HG03432 (cell line): Measurements from ENCODE around the gene SSPN.

Experiments used
- ATAC-seq: cut with Tn5 transposase; IDR thresholded peaks from one replicate; pipeline ENCODE4 v1.9.1; 2021; ENCODE audit warnings: mild to moderate bottlenecking, moderate library complexity; ENCODE audit not compliant: unreplicated experiment

The SSPN gene

DNA sequence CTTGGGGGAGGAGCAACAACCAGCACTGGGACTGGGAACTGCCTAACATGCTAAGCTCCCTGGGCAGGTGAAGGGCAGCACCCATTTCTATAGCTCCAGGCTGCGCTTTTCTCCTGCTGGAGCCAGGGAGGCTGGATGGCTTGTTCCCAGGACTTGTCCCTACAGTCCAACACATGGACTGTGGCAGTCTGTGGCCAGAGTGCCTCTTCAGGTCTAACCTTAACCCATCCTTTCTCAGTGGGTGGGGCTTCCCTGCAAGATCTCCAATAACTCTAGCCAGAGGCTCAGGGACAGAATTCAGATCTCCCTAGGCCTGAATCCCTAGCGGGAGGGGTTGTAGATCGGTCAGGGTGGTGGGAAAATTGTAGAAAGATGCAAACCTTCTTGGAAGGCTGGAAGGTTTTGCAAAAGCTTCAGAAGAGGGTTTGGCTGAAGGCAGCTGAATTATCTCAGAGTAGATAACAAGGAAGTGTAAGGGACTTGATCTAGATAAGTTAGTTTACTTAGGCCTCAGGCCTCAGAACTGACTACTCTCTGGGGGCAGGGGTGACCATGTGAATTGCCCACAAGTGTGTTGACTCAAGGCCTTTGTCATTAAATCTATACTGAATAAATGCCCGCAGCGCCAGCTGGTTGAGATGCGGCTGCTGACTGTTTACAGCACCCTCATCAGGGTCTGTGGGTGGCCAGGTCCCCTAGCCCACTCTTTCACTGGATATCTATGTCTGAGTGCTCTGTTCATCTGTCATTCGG lies 60.7 kb downstream of the SSPN start:
- no peak for ATAC-seq

DNA sequence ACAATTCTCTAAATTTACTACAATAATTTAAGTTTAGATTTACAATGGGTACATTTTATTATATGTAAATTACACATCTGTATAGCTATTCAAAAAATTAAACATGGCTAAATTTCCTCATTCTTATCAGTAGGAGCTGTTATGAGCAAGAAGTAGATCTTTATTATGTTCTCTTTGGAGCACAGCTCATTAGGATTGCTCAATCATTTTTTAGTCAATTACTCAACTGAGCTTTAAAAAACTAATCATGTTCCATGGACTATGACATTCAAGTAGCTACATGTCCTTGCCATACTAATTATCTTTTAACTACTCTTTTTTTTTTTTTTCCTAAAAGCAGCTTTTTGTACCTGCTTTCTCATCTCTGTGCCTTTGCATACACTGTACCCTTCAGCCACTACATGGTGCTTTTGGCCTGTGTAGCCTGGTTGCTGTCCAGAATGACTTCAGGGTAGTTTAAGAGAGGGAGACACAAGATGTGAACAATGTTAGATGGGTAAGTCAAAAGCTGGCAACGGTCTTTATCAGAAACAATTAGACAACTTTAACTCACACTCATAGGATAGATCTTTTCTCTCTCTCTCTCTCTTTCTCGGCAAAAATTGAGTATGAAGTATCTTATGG lies 69.0 kb downstream of the SSPN start:
- no peak for ATAC-seq

DNA sequence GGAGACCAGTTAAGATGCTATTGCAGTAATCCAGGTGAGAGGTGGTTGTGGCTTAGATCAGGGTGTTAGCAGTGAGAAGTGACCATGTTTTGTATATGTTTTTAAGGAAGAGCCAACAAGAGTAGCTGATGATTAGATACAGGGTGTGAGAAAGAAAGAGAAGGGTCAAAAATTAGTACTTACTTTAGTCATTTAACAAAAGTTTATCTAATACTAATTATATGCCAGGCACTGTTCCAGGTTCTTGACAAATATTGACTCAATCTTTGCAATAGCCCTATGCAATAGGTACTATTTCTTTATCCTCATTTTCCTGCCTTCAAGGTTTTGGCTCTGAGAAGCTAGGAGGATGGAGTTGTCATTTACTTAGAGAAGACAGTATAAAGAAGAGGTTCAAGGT lies 70.2 kb downstream of the SSPN start:
- no peak for ATAC-seq

DNA sequence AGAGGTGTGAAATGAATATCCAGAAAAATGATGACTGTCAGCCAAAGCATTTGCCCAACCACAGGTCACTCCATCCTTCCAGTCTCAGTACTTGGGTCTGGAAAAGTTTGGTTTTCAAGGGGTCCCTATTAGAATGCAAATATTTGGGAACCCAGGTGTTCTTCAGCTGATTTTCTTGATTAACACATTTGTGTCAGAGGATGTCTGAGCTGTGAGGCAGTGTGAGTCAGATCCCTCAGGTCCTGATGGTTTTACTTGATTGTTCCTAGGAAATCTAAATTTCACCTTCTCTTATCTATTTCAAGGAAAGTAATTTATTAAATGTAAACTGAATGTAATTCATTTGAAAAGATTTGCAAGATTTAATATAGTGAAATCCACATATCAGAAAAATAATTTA lies 71.5 kb downstream of the SSPN start:
- no peak for ATAC-seq

DNA sequence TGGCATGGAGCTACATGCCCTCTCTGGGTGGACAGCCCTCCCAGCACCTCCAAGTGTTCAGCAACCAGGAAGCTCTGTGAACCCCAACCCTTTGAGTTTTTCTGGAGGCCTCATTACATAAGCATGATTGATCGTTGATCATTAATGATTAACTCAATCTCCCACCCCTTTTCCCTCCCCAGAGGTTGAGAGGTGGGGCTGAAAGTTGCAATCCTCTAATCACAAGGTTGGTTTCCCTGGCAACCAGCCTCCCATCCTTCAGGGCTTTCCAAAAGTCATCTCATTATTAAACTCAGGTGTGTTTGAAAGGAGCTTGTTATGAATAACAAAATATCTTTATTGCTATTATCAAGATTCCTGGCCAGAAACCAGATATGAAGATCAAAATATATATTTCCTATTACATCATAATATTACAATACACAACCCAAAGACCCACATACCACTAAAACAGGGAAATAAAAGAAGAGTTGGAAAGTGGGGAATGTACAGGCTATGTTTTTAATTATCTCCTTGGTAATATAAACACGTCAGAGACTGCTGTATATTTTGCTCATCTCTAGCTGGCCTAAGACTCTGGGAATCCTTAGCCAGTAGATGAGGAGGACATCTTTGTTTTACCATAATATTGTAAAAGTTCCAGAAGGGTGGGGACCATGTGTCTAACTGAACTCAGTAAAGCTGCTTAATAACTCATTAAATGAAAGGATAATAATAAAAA lies 73.6 kb downstream of the SSPN start:
- ATAC-seq = no peak

DNA sequence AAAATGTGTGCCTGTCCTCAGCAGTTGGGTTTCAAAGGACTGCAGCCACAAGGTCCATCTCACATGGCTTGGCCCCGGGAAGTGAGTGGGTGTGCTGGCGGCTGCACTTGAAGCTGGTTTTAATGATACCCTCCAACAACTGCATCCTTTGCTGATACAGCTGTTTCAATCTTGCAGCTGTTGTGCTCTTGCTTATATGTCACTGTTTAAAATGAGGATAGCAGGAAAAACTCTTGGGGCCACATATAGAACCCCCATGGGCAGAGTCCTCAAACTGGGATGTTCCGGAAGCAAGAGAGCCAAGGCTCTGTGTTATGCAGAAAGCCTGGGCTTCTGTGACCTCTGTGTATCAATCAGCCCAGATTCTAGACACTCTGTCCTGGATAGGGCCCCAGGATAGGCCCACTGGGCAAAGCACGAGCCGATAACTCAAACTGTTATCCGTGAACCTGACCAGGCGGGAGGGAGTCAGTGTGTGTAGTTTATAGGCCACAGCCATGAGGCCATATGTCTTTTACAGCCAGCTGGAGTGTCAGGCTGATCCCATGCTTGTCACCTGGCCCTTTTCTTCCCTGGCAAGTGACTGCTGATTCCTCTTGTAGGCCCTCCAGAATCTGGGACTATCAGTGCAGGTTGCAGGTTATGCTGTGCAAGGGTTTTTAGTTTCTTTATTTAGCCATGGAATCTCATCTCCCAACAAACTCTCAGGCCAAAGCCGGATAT lies 74.3 kb downstream of the SSPN start:
- ATAC-seq = no peak

DNA sequence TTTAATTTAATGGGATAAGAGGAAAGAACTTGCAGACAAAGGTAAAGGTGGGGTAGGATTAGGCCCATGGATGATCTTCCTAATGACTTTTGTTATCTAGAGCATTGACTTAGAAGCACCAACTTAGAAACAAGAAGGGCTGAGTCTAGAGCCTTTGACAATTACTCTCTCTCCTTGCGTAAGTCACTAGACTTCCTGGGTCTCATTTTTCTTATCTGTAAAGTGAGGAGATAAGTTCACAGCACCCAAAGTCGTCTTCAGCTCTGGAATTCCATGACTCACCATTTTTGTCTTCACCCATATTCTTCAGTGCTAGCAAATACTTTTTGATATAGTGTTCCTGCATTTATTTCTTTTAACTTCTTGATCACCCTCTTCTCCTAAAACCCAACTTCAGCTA lies 75.7 kb downstream of the SSPN start:
- ATAC-seq = no peak

DNA sequence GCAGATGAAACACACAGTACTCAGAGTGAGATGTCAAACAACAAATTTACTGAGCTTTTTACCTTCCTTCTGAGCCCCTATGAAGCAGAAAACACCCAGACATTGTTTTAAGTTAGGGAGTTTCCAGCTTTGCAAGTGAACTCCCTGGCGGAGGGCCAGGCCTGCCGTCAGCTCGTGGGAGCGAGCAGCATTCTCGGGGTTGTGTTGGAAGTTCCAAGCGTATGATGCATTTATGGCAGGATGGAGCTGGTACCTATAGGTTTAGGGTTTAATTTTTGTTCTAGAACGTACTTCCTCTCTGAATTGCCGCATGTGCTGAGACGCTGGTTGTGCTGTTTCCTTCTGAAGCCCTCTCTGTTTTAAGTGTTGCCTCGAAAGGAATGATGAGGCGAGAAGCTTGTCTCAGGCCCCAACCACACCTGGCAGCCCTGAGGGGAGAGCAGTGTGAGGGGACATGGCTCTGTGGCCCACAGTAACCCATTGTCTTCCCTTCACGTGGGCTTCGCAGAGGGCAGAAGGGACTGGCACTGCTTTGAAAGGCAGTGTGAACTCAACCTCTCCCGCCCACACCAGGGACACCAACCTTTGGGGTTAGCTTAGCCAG lies 76.6 kb downstream of the SSPN start:
- ATAC-seq = no peak

DNA sequence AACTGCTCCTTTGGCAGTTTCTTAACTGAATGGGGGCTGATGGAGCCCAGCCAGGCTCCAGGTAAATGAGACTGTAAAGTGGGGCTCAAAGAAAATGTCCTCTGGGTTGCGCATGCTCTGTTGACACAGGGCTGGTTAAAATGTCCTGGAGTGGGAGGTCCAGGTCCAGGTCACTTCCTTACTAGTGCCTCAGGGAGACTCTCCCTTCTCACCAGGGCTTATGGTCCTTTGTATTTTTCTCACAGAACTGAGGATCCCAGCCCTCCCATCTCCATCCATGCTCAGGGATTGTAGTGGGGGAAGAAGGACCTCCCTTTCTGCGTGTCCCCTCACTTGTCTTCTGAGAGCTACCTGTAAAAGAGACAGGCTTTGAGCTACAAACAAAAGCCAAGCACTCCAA lies 77.5 kb downstream of the SSPN start:
- ATAC-seq = no peak

DNA sequence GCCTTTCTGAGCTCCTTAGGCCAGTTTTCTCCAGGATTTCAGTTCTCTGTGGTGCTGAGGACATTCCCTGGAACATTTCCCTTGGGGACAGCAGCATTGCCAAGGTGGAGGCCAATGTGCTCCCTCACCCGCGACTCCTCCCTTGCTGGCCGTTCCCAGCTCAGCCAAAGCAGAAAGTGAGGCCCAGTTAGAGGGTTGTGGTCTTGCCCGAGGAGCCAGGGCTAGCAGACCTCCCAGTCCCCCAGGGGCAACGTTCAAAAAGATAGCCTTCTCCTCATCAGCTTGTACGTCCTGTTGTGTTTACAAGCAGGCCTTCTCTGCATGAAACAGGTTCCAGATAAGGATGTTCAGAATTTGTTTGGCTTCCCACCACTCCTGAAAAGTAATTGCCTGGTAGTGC lies 78.4 kb downstream of the SSPN start:
- ATAC-seq = no peak

DNA sequence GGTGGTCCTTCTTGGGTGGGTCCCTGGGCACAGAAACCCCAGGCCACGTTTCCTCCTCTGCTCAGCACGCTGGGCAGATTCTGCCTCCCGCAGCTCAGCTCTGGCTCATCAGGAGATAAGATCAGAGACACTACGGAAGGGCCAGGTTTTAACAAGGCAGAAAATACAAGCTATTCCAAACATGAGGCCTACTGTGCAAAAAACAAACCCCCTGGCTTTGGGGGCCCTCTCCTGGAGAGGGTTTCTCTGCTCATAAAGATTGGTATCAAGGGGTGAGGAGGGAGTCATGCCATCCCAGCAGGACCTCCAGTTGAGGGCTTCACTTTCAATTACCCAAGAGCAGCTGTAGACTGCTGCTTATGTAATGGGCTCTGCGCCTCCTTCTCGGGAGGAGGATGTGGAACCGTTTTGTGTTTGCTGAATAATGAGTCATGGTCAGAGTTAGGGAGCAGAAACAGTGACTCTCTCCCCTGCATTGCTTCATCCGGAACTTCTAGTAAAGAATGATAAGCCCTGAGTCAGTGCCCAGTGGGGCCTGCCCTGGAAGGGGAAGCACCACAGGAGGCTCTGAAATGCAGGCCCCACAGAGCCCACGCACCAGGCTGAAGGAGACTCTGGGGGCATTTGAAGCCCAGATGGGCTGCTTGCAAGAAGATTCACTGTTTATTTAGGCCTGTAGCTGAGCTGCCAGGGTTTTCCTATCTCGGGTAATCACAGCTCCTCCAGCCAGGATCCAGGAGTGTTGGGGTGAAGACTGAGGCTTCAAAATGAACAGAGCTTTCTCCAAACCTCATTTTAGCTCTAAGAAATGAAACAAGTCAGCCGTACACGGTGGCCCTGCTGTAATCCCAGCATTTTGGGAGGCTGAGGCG lies 79.3 kb downstream of the SSPN start:
- ATAC-seq = peak; percentile 96

DNA sequence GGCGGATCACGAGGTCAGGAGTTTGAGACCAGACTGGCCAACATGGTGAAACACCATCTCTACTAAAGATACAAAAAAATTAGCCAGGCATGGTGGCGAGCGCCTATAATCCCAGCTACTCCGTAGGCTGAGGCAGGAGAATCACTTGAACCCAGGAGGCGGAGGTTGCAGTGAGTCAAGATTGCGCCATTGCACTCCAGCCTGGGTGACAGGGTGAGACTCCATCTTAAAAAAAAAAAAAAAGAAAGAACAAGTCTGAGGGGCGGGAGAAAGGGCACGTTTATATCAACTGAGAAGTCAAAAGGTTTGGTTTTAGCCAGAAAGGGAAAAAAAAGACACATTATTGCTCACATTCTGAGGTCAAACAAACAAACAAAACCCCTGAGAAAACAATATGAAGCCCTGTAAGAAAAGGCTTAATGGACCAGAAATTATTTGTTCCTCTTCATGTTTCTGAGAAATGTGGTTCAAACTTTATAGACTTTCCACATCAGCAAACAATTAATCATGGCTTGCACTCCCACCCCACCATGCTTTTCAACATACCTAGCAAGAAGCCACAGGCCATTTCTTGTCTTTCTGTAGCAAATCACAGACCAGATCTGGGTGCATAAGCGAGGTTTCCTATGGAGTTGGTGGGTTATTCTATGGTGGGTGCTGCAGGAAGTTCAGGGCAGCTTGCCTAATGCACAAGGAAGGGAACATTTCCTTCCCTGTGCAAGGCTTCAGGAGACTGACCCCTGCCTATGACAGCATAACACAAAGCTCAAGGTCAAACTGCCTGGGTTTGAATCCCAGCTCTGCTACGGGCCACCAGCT lies 80.1 kb downstream of the SSPN start:
- no peak for ATAC-seq

DNA sequence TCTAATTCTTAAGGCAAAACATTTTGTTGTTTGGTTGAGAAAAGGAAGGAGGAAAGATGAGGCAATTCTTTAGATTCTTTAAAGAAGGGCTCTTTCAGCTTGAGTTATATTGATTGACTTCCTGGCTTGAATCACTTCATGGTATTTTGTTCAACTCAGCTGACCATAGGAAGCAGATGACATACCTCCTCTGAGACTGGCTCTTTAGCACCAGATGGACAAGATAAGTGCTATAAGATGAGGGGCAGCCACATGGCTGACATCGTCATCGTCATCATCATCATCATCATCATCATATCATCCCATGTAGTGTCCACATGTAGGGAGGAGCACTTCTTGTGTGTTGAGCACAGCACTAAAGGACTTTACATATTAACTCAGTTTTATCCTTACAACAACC lies 81.3 kb downstream of the SSPN start:
- no peak for ATAC-seq

DNA sequence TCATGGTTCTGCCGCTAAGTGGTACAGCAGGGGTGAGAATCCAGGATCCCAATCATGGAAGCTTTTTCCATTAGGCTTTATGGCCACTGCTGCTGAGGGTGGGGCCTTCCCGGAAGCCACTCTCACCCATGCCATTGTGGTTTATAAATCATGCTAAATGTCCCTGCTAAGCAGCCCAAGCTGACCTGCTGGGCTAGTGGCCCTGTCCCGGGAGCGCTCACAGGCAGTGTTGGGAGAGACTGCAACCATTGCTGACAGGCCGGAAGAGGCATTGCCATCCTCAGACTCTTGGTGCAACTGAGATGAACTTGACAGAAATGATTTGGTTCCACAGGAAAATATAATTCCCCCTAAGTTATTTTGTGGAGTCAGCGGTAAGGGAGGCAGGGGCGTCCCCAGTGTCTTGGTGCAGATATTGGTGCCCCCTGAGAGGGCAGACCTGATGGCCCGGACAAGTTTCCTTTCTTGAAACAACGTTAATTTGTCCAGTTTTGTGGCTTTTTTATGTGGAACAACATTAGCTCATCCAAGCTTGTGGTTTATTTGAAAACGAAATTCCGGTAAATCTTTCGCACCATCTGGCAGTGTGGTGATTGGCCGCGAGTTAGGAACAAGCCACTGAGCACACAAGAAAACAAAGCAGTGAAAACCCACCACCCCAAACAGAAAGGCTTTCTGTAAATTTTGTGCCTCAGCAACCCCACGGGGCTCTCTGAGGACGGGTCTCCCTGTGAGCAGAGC lies 82.3 kb downstream of the SSPN start:
- ATAC-seq = no peak

DNA sequence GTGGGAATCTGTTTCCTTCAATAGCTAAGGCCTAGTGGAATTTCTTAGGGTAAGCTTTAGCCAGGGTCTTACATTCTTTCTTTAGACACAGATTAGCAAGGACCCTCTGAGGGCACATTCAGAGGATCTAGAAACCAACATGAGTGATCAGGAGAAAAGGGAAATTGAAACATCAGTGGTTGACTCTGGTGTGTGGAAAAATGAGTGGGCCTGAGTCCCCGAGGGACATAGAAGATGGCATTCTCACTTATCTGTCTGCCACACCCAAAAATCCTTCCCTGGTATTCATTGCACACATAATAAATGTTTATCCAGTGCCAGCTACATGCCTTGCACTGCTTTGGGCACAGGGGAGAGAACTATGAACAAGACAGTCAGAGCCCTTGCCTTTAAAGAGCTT lies 82.9 kb downstream of the SSPN start:
- no peak for ATAC-seq

DNA sequence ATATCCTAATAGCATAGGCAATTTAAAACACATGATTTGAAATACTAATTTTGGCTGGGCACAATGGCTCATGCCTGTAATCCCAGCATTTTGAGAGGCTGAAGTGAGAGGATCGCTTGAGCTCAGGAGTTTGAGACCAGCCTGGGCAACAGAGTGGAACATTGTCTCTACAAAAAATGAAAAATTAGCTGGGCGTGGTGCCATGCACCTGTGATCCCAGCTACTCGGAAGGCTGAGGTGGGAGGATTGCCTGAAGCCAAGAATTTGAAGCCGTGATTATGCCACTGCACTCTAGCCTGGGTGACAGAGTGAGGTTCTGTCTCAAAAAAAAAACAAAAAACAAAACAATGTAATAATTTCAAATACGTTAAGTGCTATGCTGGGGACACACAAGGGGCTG lies 83.3 kb downstream of the SSPN start:
- no peak for ATAC-seq

DNA sequence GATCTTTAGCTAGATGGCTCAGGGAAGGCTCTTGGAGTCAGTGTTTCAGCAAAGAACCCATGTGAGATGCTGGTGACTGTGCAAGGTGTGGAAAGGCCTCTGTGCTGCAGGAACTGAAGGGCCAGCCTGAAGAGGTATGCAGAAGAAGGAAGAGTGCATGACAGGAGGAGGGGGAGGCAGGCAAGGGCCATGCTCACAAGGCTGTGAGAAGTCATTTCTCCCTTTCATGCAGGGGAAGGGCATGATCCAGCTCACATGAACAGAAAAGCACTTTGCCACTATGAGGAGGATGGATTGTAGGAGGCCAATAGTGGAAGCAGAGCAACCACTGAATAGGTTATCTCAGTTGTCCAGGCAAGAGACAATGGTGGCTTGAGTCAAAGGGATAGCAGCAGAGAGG lies 83.7 kb downstream of the SSPN start:
- no peak for ATAC-seq

DNA sequence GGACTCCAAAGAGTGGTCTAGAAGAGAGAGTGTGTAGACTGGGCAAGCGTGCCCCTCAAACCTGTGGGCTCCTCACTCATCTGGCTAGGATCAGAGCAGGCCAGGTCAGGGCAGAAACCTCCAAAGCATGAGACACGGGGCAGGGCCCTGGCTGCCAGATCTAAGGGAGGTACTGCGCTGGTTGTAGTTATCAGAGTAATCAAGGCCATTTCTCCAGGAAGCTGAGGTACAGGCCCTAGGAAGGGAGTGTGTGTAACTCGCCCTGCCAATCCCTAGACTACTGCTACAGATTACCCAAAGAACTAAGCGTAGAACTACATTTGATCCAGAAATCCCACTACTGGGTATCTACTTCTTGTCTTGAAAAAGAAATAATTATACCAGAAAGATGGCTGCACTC lies 84.5 kb downstream of the SSPN start:
- ATAC-seq = no peak

DNA sequence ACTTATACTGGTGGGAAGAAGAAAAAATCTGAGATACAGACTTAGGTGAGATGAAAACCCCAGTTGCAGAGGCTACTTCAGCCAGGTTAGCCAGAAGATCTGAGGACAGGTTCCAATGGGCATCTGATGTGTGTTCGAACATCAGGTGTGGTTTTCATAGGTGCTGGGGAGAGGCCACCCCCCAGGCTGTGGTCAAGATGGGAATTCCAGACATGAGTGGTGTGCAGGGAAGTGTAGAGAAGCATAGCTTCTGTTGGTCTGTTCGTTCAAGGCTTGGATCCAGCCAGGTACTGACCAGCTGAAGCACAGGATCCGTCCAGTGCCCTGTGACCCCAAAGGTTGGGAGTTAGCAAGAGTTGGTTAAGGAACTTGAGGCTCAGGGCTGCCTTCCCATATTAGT lies 85.5 kb downstream of the SSPN start:
- no peak for ATAC-seq
